SK-N-SH (cell line): ENCODE results near the gene TBC1D5. TPM values are rescaled to one million over a fixed set of nuclear protein-coding genes. Genes with fewer than 3 reads are reported as not detected.

ENCODE experiments used
- CTCF ChIA-PET: fragments of 300-600, 350-600 bp; formaldehyde crosslinking; extraction: SDS; loops from one replicate; lab custom pipeline; 2021; lab: Yijun Ruan, JAX
- POLR2A ChIA-PET: fragments of 350-600 bp; sonication (Branson Sonifier 250); formaldehyde crosslinking; extraction: SDS; loops from one replicate; lab custom pipeline; 2020; ENCODE audit warnings: antibody characterized with exemption, inconsistent platforms; lab: Yijun Ruan, JAX
- DNase-seq: peaks from one replicate; pipeline ENCODE4 v3.0.0; 2012
- H2AFZ ChIP-seq: fragments of 200-600 bp; sonication (generic); 2 replicates; pipeline ENCODE4 v1.8.1; 2016; ENCODE audit warnings: antibody characterized with exemption, mild to moderate bottlenecking, low read depth
- H3F3A ChIP-seq: fragments of 200-600 bp; sonication (generic); replicated peaks from 2 replicates; pipeline ENCODE3; 2016; ENCODE audit warnings: antibody characterized with exemption, mild to moderate bottlenecking; ENCODE audit not compliant: insufficient read depth
- H3K27ac ChIP-seq, 2 experiments: fragments of 200-500 bp in 1 of 2; fragments of 200-600 bp in 1 of 2; sonication (Bioruptor generic) in 1 of 2; sonication (generic), shearing (Covaris generic) in 1 of 2; 2 replicates each; pipeline versions ENCODE4 v1.5.1 to v1.6.1; 2014 to 2016; ENCODE audit warnings: low read depth in 2 of 2, inconsistent platforms in 1 of 2, low read length in 1 of 2, mild to moderate bottlenecking in 1 of 2, mixed read lengths in 1 of 2
- H3K27me3 ChIP-seq: fragments of 200-600 bp; sonication (generic), shearing (Covaris generic); 2 replicates; pipeline ENCODE4 v1.6.1; 2016; ENCODE audit warnings: mixed run types; ENCODE audit not compliant: insufficient read depth
- H3K36me3 ChIP-seq, 2 experiments: fragments of 200-500 bp in 1 of 2; fragments of 200-600 bp in 1 of 2; sonication (Bioruptor generic) in 1 of 2; sonication (generic) in 1 of 2; replicated peaks in 1 of 2; 2 replicates each; pipeline versions ENCODE3 to v1.5.1; 2014 to 2016; ENCODE audit warnings: low read length in 1 of 2, mild to moderate bottlenecking in 1 of 2; ENCODE audit not compliant: insufficient read depth in 2 of 2, control insufficient read depth in 1 of 2
- H3K4me1 ChIP-seq, 2 experiments: fragments of 200-500 bp in 1 of 2; fragments of 200-600 bp in 1 of 2; sonication (Bioruptor generic) in 1 of 2; sonication (generic), shearing (Covaris generic) in 1 of 2; 2 replicates each; pipeline versions ENCODE4 v1.5.1 to v1.6.1; 2014 to 2016; ENCODE audit warnings: low read depth in 1 of 2, low read length in 1 of 2, mixed run types in 1 of 2; ENCODE audit not compliant: insufficient read depth in 2 of 2, control insufficient read depth in 1 of 2
- H3K4me2 ChIP-seq: fragments of 200-600 bp; sonication (generic), shearing (Covaris generic); 2 replicates; pipeline ENCODE4 v1.6.1; 2017; ENCODE audit warnings: mixed run types
- H3K4me3 ChIP-seq, 2 experiments: fragments of 200-500 bp in 1 of 2; fragments of 200-600 bp in 1 of 2; sonication (Bioruptor generic) in 1 of 2; sonication (generic), shearing (Covaris generic) in 1 of 2; 2 replicates each; pipeline versions ENCODE4 v1.5.1 to v1.8.1; 2014 to 2016; ENCODE audit warnings: low read depth in 2 of 2, inconsistent platforms in 1 of 2, low read length in 1 of 2, mild to moderate bottlenecking in 1 of 2, mixed read lengths in 1 of 2, moderate library complexity in 1 of 2
- H3K79me2 ChIP-seq: fragments of 200-600 bp; sonication (generic); 2 replicates; pipeline ENCODE4 v1.8.1; 2017; ENCODE audit warnings: mild to moderate bottlenecking; ENCODE audit not compliant: insufficient read depth
- H3K9ac ChIP-seq: fragments of 200-600 bp; sonication (generic); 2 replicates; pipeline ENCODE4 v1.6.1; 2017; ENCODE audit warnings: mixed run types
- H3K9me2 ChIP-seq: fragments of 200-600 bp; sonication (generic); 2 replicates; pipeline ENCODE4 v1.6.1; 2017; ENCODE audit warnings: mixed run types
- H3K9me3 ChIP-seq: fragments of 200-600 bp; sonication (generic); 2 replicates; pipeline ENCODE4 v1.6.1; 2017; ENCODE audit warnings: mixed run types, mild to moderate bottlenecking, moderate library complexity
- H4K20me1 ChIP-seq: fragments of 200-600 bp; sonication (generic); 2 replicates; pipeline ENCODE4 v1.6.1; 2017; ENCODE audit warnings: mild to moderate bottlenecking, mixed run types; ENCODE audit not compliant: insufficient read depth
- CTCF ChIP-seq: fragments of 200-600 bp; sonication (generic); IDR thresholded peaks from 2 replicates; pipeline ENCODE4 v1.6.1; 2017; ENCODE audit warnings: antibody characterized with exemption, mild to moderate bottlenecking, moderate library complexity
- ELF1 ChIP-seq: IDR thresholded peaks from 2 replicates; pipeline ENCODE4 v1.4.0; 2012
- EP300 ChIP-seq, 2 experiments: IDR thresholded peaks; 2 replicates each; pipeline versions ENCODE4 v1.4.0 to v1.6.1; 2012; ENCODE audit warnings: borderline replicate concordance in 1 of 2, low read depth in 1 of 2, low read length in 1 of 2
- FOSL2 ChIP-seq: IDR thresholded peaks from 2 replicates; pipeline ENCODE4 v1.4.0; 2012; ENCODE audit warnings: low read depth, mild to moderate bottlenecking, moderate library complexity, borderline replicate concordance
- GABPA ChIP-seq: IDR thresholded peaks from 2 replicates; pipeline ENCODE4 v1.4.0; 2012; ENCODE audit warnings: low read depth, mild to moderate bottlenecking
- IRF3 ChIP-seq: fragments of 150-350 bp; IDR thresholded peaks from 2 replicates; pipeline ENCODE4 v1.6.1; 2016; ENCODE audit warnings: mild to moderate bottlenecking, low read depth, low read length
- JUND ChIP-seq: IDR thresholded peaks from 2 replicates; pipeline ENCODE4 v1.4.0; 2012
- MEF2A ChIP-seq: IDR thresholded peaks from 2 replicates; pipeline ENCODE4 v1.4.0; 2012; ENCODE audit warnings: low read depth, borderline replicate concordance
- MXI1 ChIP-seq: IDR thresholded peaks from 2 replicates; pipeline ENCODE4 v1.6.1; 2012; ENCODE audit warnings: mild to moderate bottlenecking, low read depth, low read length, improper control_type of control experiment
- NFIC ChIP-seq: IDR thresholded peaks from 2 replicates; pipeline ENCODE4 v1.4.0; 2012; ENCODE audit warnings: borderline replicate concordance
- POLR2AphosphoS5 ChIP-seq: IDR thresholded peaks from 2 replicates; pipeline ENCODE4 v1.6.1; 2012; ENCODE audit warnings: low read depth, low read length
- RAD21 ChIP-seq: IDR thresholded peaks from 2 replicates; pipeline ENCODE4 v1.6.1; 2012; ENCODE audit warnings: mild to moderate bottlenecking, low read length
- RCOR1 ChIP-seq: fragments of 150-350 bp; IDR thresholded peaks from 2 replicates; pipeline ENCODE4 v1.6.1; 2017; ENCODE audit warnings: antibody characterized with exemption, low read length
- REST ChIP-seq: IDR thresholded peaks from 2 replicates; pipeline ENCODE4 v1.6.1; 2012; ENCODE audit warnings: mild to moderate bottlenecking, low read depth, low read length, moderate library complexity
- RFX5 ChIP-seq: IDR thresholded peaks from 2 replicates; pipeline ENCODE4 v1.6.1; 2012; ENCODE audit warnings: mild to moderate bottlenecking, improper control_type of control experiment, low read length
- RXRA ChIP-seq: IDR thresholded peaks from 2 replicates; pipeline ENCODE4 v1.4.0; 2012; ENCODE audit warnings: low read depth, mild to moderate bottlenecking, borderline replicate concordance
- SMC3 ChIP-seq: IDR thresholded peaks from 2 replicates; pipeline ENCODE4 v1.6.1; 2012; ENCODE audit warnings: low read depth, low read length, improper control_type of control experiment
- TAF1 ChIP-seq: IDR thresholded peaks from 2 replicates; pipeline ENCODE4 v1.6.1; 2012; ENCODE audit warnings: low read depth, mild to moderate bottlenecking, low read length, moderate library complexity, borderline replicate concordance
- USF1 ChIP-seq: IDR thresholded peaks from 2 replicates; pipeline ENCODE4 v1.4.0; 2012; ENCODE audit warnings: low read depth, borderline replicate concordance
- ZBTB33 ChIP-seq: IDR thresholded peaks from 2 replicates; pipeline ENCODE4 v1.4.0; 2012; ENCODE audit warnings: low read depth, borderline replicate concordance
- WGBS: methylation state at CpG from one replicate; pipeline ENCODE4 v1.1.6; 2017; ENCODE audit warnings: low lambda C conversion rate; 5-methylcytosine and 5-hydroxymethylcytosine counted together
- polyA plus RNA-seq, 3 experiments: library from polyadenylated mRNA; depleted of rRNA; stranded (reverse); fragments of >200 nt; gene quantifications; 2 replicates each; pipeline ENCODE4 v1.2.3, GENCODE V29; 2012

The TBC1D5 gene
- polyA plus RNA-seq, 1 of the 3 experiments (the other 2 are of a cell fraction): 19.5 TPM

GRCh38 chr3:17444865-17445264, 297.6 kb downstream of the TBC1D5 start (continued):
- TF ChIP-seq SMC3: no peak

- TF ChIP-seq TAF1: no peak
- TF ChIP-seq EP300 (IDR thresholded peaks at IDR 0.05; ENCODE audit: borderline replicate concordance in 1 of 2, low read depth in 1 of 2, low read length in 1 of 2): no peak
- TF ChIP-seq JUND: no peak
- TF ChIP-seq USF1: no peak
- TF ChIP-seq POLR2AphosphoS5: no peak
- TF ChIP-seq SMC3: no peak
- no peak for TF ChIP-seq RFX5
- TF ChIP-seq NFIC: no peak
- TF ChIP-seq GABPA: no peak
- TF ChIP-seq RCOR1: no peak
- no peak for TF ChIP-seq MEF2A
- no peak for TF ChIP-seq FOSL2
- no peak for TF ChIP-seq REST
- TF ChIP-seq MXI1: no peak
- no peak for TF ChIP-seq IRF3
- TF ChIP-seq ZBTB33: no peak
- TF ChIP-seq RXRA: no peak
- no peak for TF ChIP-seq RAD21
- TF ChIP-seq ELF1: no peak
- TF ChIP-seq CTCF: no peak
- Histone ChIP-seq H3K36me3 (no peaks in the 10 kb centered on the region), H3K9me2 (no peaks in the 10 kb centered on the region), H3K4me1 (no peaks in the 10 kb centered on the region), H3F3A (no peaks in the 10 kb centered on the region), H4K20me1 (no peaks in the 10 kb centered on the region), H3K4me2 (no peak overlapping the region), H3K27me3 (no peaks in the 10 kb centered on the region), H3K9ac (no peak overlapping the region), H3K4me3 (no peak overlapping the region), H2AFZ (no peak overlapping the region), H3K79me2 (no peaks in the 10 kb centered on the region; the same call in 1 of the 2 replicates), H3K9me3 (no peaks in the 10 kb centered on the region), H3K27ac (no peak overlapping the region)
- ChIA-PET CTCF (interaction anchor here (1.0 kb wide), 1 partner anchor 106 kb away, joined by 3 read pairs; no protein-coding TSS in a partner anchor), POLR2A (no interaction called here)
- 94% methylated on average over 4 of the region's 4 CpGs for WGBS
- DNase-seq: no peak
These were observed 299.3 kb downstream of the TBC1D5 start for GRCh38 chr3:17443142-17443541.
